GM04503 (cell line): ENCODE results near the gene SERPINB1.
"Not testable (repeated sequence)": the region's sequence is repeated elsewhere in the genome, so short reads cannot be mapped to it uniquely, and the experiment has no call there.

ENCODE experiments used
- DNase-seq: peaks from one replicate; pipeline ENCODE4 v3.0.0-alpha.2; 2012; ENCODE audit warnings: low read depth

The SERPINB1 gene

DNA sequence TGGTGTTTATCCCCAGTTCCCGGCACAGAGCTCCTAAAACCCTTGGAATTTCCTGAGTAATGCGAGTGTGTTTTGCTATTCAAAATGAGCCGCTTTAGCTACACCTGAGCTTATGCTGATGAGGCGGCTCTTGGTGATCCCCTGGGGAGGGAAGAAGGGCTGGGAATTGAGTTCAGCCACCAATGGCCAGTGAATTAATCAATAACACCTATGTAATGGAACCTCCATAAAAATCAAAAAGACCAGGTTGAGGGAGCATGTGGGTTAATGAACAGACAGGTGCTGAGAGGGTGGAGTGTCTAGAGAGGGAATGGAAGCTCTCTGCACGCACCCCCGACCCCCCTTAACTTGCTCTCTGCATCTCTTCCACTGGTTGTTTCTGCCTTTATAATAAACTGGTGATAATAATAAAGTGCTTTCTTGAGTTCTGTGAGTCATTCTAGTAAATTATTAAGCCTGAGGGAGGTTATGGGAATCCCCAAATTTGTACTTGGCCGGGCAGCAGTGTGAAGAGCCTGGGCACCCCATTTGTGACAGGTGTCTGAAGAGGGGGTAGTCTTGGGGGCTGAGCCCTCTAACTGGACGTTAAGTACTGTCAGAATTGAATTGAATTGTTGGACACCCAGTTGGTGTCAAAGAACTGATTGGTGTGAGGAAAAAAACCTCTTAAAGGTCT, 24.6 kb upstream of the SERPINB1 start:
- no peak for DNase-seq

DNA sequence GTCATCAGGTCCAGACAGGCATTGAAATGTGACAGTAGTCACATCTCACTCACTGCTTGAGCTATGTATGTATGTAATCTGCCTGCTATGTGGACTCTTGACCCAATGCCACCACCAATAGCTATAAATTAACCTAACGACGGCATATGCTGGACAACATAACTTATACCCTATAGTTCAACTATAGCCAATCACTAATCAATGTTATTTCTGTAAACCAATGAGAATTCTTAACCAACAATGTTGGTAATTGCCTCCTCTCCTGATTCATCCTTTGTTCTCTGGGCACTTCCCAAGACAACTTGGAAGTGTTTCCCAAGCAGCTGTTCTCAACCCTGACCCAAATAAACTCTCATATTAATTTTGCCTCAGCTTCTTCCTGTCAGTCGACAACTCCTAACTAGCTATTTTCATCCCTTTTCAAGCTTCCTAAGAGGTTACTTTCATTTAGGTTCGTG, 24.1 kb upstream of the SERPINB1 start:
- DNase-seq, result peak; percentile 34

DNA sequence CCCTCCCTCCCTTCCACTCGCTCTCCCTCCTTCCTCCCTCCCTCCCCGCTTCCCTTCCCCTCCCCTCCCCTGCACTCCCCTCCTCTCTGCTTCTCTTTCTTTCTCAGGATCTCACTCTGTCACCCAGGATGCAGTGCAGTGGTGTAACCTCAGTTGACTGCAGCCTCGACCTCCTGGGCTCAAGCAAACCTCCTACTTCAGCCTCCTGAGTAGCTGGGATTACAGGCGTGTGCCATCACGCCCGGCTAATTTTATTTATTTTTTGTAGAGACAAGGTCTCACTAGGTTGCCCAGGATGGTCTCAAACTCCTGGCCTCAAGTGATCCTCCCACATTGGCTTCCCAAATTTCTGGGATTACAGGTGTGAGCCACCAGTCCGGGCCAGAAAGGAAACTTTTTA, 23.6 kb upstream of the SERPINB1 start:
- no peak for DNase-seq

DNA sequence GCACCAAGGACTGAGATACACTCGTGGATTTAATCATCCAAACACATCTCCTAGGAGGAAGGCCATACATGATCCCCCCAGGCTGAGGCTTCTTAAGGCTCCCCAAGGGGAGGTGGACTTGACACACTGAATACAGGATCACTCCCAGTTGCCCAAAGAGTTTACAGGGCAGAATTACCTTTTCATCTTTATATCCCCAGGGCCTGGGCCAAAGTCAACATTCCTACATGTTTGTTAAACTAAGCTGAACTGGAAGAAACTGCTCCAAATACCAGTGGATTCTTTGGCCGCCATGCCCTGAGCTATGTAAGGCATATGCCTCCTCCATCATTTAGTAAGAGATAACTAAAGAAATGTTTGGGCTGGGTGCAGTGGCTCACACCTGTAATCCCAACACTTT, 22.2 kb upstream of the SERPINB1 start:
- no peak for DNase-seq

DNA sequence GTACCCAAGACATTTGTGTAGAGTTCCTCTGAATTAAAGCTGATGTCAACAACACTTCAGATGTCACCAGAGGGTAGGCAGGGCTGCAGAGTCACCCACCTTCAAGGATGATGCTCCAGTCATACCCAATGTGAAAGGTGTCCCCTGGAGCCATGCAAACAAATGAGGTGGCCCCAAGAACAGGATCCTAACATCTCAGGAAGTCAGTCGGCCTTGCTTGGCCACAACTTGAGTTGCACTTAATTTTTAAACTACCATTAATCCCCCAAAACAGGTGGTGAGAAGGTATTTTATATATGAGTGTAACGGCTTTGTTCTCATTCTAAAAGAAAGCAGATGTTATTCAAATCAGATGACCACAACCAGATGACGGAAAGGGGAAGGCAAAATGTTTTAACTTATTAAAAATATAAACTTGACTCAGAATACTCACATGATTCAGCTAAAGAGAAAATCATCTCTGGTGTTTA, 21.1 kb upstream of the SERPINB1 start:
- DNase-seq, result no peak

DNA sequence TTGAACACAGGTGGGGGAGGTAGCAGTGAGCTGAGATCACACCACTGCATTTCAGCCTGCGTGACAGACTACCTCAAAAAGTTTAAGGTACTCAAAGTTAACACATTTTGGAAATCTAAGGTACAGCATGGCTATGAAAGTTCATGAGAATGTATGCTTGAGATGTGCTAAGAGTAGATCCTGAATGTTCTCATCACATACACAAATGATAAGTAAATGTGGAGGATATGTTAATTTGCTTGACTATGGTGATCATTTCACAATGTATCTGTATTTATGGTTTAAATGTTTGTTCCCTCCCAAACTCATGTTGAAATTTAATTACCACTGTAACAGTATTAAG, 20.1 kb upstream of the SERPINB1 start:
- no peak for DNase-seq

DNA sequence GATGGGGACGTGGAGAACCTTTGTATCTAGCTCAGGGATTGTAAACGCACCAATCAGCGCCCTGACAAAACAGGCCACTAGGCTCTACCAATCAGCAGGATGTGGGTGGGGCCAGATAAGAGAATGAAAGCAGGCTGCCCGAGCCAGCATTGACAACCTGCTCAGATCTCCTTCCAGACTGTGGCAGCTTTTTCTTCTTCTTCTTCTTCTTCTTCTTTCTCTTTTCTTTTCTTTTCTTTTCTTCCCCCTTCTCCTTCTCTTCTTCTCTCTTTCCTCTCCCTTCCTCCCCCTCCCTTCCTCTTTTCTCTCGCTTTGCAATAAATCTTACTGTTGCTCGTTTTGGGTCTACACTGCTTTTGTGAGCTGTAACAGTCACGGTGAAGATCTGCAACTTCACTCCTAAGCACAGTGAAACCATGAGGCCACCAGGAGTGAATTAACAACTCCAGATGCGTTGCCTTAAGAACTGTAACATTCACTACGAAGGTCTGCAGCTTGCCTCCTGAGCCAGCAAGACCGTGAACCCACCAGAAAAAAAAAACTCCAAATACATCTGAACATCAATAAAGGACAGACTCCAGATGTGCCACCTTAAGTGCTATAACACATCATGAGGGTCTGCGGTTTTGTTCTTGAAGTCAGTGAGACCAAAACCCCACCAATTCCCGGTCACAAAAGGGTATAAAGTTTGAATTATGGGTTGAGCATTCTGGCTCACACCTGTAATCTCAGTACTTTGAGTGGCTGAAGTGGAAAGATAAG, 19.6 kb upstream of the SERPINB1 start:
- DNase-seq, result no peak

DNA sequence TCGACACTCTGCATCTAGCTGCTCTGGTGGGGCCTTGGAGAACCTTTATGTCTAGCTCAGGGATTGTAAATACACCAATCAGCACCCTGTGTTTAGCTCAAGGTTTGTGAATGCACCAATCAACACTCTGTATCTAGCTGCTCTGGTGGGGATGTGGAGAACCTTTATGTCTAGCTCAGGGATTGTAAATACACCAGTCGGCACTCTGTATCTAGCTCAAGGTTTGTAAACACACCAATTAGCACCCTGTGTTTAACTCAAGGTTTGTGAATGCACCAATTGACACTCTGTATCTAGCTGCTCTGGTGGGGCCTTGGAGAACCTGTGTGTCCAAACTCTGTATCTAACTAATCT, 19.0 kb upstream of the SERPINB1 start:
- DNase-seq, result not testable (repeated sequence)

DNA sequence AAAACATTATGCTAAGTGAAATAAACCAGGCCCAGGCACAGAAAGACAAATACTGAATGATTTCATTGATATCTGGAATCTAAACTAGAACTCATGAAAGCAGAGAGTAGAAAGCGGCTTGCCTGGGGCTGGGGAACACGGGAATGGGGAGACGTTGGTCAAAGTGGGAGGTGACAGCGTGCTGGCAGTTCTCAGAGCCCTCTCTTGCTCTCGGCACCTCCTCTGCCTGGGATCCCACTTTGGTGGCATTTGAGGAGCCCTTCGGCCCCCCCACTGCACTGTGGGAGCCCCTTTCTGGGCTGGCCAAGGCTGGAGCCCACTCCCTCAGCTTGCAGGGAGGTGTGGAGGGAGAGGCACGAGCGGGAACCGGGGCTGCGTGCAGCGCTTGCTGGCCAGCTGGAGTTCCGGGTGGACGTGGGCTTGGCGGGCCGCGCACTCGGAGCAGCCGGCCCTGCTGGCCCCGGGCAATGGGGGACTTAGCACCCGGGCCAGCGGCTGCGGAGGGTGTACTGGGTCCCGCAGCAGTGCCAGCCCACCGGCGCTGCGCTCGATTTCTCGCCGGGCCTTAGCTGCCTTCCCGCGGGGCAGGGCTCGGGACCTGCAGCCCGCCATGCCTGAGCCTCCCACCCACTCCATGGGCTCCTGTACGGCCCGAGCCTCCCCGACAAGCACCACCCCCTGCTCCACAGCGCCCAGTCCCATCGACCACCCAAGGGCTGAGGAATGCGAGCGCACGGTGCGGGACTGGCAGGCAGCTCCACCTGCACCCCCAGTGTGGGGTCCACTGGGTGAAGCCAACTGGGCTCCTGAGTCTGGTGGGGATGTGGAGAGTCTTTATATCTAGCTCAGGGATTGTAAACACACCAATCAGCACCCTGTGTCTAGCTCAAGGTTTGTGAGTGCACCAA, 18.4 kb upstream of the SERPINB1 start:
- not testable (repeated sequence) for DNase-seq

DNA sequence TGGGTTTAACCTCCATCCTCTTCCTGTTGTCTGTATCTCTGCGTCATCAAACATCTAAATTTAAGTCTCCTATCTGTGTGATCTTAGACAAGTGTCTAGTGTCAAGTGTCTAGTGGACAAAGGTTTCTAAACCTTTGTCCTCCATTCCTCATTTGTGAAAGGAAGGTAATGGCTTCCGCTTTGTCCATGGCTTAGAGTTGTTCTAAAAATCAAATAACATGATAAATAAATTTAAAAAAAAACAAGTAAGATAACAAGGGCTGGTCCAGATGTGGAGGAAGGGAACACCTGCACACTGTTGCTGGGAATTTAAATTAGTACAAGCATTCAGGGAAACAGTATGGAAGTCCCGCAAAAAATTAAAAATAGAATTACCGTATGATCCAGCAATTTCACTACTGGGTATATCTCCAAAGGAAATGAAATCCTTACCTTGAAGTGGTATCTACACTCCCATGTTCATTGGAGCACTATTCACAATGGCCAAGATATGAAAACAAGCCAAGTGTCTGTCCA, 17.6 kb upstream of the SERPINB1 start:
- no peak for DNase-seq

DNA sequence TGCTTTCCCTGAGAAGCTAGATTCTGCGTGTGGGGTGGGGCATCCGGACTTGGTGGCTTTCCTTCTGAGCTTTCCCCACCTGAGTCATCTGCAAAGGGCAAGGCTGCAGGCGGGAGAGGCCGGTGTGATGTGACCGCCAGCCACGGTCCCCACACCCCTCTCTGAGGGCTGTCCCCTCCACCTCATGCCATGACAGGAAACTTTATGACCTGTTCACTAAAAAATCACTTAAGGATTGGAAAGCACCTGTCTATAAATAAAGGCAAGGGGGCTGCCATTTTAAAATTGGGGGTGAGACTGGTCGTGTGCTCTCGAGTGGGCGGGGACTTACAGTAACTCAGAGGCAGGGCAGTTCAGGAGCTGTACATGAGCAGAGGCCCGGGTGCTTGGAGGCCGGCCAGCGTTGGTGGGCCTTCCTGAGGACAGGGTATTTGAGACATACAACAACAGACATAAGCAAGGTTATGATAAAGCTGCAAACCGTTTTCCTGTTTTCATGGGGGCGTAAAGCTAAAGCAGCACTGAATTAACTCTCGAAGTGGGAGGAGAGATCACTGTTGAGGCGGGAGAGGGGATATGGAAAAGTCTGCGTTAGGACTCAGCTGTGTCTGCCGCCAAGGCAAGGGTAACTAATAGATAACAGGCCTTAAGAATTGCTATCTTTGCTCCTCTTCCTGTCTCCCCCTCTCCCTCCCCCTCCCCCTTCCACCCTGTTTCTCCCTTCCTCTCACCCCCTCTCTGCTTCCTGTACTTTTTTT, 16.1 kb upstream of the SERPINB1 start:
- no peak for DNase-seq

DNA sequence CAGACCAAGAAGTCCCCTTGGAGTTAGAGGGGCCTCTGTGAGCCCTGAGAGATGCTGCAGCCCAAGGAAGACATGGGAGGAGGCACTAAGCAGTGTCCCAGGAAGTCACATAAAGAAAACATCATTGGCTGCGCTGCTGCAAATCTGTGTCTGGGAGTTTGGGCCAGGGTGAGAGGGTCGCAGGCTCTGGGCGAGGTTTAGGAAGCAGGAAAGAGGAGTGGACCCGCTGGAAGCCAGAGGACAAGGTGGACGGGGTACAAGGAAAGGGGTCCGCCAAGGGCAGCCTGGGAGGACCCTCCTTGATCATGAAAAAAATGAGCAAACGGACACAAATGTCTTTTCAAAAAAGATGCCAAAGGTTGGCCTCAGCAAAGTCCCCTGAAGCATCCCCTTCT, 15.5 kb upstream of the SERPINB1 start:
- DNase-seq, result no peak

DNA sequence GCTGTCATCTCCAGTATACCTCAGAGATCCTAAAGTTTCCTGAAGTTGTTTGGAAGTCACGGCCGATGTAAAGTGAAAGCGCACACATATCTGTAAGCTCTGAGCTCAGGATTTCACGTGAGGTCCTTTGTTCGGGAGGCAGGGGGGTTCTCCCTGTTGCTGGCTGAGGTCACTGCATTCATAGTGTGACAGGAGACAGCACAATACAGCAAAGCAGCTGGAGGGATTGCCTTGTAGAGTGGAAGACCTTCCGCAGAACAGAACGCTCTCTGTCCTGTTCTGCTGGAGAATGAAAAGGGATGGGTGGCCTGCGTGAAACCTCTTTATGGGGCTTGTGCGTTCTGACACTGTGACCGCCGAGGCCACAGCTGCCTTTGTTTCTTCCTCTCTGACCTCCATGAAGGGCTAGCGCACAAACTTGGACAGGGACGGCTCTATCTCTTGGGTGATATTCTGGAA, 13.4 kb upstream of the SERPINB1 start:
- DNase-seq, result no peak

DNA sequence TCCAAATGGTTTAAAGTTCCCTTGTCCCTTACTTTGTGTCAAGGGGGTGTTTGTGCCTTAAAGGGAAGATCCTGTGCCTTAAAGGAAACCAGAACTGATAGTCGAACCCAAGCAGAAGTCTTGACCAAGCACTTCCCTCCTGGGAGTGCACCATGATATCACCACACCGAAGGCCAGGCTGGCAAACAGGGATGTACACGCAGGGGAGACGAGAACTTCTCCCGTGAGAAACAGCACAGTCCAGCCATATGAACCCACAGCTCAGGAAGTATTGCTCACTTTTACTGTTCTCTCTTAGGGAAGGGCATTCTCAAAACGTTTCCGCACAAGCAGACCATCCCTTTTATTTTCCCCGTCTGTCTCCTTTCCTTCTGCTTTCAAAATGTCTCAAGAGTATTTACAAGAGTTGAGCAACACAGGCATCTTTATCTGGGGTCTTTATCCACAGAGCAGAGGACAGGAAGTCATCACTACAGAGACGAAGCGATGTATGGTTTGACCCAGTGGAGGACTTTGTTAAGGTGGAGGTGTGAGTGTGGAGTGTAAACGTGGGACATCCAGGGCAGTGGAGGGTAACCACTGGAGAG, 12.8 kb upstream of the SERPINB1 start:
- DNase-seq, result no peak

DNA sequence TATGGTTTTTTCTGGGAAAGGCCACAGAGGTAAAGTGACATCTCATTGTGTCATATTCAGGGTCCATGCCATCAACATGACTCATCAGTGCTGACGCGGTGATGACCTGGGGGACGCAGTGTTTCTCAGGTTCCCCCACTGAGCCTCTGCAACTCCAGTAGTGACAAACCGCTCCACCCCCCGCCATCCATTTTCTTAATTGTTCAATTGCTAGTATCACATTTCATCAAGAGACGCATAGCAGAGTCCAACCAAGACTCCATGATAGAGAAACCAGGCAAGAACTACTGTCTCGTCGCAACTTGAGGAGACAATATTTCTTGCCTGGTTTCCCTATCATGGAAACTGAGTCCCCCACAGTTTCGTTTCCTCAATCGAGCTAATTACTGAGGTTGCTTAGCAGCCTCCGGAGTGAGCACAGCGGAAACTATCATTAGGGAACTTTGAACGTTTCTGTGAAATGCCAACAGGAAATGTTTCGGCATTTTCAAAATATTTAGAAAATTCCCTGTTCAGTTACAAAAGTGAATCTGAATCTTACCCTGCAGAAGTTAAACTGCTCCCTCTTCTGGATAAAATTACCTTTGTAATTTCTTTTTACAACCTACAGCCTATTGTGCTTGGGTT, 12.2 kb upstream of the SERPINB1 start:
- DNase-seq, result peak; percentile 61

DNA sequence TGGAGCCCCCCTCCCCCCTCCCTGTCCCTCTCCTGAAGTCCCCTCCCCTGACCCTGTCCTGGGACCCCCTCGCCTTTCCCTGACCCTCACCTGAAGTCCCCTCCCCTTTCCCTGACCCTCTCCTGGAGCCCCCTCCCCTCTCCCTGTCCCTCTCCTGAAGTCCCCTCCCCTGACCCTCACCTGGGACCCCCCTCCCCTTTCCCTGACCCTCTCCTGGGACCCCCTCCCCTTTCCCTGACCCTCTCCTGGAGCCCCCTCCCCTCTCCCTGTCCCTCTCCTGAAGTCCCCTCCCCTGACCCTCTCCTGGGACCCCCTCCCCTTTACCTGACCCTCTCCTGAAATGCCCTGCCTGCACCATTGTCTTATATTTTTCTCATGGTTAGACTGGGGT, 11.7 kb upstream of the SERPINB1 start:
- not testable (repeated sequence) for DNase-seq

DNA sequence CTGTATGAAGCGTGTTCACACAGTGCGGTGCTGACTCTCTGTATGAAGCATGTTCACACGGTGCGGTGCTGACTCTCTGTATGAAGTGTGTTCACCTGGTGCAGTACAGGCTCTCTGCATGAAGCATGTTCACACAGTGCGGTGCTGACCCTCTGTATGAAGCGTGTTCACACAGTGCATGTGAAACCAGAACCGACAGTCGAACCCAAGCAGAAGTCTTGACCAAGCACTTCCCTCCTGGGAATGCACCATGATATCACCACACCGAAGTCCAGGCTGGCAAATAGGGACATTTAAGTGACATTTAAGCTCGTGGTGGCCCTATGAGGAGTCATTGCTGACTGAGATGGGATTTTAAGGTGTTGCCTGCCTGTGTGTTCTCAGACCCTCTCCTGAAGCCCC, 11.3 kb upstream of the SERPINB1 start:
- DNase-seq, result no peak

DNA sequence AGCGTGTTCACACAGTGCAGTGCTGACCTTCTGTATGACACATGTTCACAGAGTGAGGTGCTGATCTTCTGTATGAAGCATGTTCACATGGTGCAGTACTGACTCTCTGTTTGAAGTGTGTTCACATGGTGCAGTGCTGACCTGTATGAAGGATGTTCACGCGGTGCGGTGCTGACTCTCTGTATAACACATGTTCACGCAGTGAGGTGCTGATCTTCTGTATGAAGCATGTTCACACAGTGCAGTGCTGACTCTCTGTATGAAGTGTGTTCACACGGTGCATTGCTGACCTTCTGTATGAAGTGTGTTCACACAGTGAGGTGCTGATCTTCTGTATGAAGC, 10.8 kb upstream of the SERPINB1 start:
- no peak for DNase-seq

DNA sequence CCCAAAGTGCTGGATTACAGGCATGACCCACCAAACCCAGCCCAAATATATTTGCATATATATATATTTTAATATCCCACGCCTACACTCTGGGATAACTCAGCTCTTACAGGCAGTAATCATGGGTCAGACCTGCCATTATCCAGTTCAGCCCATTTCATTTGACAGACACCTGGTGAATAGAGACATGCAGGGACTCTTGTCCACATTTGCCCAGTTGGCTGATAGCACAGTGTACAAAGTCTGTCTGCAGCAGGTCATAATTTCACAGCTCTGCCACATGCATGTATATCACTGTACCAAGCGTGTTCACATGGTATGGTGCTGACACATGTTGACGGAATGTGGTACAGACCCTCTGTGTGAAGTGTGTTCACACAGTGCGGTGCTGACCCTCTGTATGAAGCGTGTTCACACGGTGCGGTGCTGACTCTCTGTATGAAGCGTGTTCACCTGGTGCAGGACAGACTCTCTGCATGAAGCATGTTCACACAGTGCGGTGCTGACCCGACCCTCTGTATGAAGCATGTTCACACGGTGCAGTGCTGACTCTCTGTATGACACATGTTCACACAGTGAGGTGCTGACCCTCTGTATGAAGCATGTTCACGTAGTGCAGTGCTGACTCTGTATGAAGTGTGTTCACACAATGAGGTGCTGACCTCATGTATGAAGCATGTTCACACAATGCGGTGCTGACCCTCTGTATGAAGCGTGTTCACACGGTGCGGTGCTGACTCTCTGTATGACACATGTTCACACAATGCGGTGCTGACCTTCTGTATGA, 10.3 kb upstream of the SERPINB1 start:
- DNase-seq, result no peak

DNA sequence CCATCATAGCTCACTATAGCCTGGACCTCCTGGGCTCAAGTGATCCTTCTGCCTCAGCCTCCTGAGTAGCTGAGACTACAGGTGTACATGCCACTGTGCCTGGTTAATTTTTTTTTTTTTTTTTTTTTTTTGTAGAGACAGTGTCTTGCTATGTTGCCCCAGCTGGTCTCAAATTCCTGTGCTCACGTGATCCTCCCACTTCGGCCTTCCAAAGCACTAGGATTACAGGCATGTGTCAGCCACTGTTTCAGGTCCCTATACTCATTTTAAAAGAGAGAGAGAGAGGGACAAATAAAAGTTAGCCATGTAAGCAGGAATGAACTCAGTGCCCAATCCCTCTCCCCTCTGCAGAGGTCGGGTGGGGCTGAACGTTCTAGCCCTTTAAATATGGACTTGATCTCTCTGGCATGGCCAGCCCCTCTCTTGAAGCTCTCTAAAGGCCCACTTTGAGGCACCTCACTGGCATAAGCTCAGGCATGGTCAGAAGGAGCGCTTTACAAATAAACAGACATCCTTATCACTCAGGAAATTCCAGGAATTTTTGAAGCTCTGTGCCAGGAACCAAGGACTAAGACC, 9.0 kb upstream of the SERPINB1 start:
- no peak for DNase-seq
